ENCODE measurements around the gene CLCN7. TPM values are rescaled to one million over a fixed set of nuclear protein-coding genes. Genes with fewer than 3 reads are reported as not detected.

The CLCN7 gene
- total RNA-seq, 1 donor from 2014 or later: 118 TPM

DNA sequence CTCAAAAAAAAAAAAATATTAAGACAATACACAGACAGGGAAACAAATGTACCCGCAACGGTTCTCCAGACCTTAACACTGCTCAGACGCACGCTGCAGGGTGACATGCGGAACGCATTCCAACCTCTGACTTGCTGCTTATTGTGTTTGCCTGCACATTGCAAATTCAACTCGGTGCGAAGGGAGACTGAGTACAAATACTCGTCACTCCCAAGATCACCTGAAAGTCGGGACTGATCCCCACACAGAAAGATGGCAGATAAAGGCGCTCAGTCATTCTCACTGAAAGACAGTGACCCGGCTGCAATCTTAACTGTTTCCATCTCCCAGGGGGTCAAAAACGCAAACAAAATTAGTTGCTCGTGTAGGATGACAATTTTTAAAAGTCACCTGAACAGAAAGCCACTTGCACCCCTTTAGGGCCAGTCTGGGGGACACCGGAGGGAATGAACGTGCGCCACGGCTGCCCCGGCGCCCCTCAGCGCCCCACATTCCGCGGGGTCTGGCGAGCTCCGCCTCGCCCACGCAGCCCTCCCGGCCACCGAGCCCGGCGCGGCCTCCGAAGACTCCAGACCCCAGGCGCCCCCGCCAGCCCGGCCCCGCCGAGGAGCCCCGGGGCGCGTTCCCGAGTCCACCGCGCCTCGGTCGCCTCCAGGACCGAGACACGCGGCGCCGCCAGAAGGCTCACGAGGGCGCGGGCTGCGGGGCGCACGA, 589 bp downstream of the CLCN7 start:
- Mint-ChIP-seq H3K9me3 (ENCODE audit: unreplicated experiment) (peaks cover 9% of the 10 kb centered on the region), H3K27me3 (ENCODE audit: unreplicated experiment) (peaks cover 9% of the 10 kb centered on the region), H3K27ac (ENCODE audit: unreplicated experiment) (no peak overlapping the region), H3K4me3 (ENCODE audit: unreplicated experiment) (peak overlapping the region; percentile 91), H3K36me3 (ENCODE audit: unreplicated experiment) (no peaks in the 10 kb centered on the region), H3K4me1 (ENCODE audit: low read depth, unreplicated experiment) (peaks cover 8% of the 10 kb centered on the region)
- DNase-seq: no peak
- TF ChIP-seq, protein P1, sequence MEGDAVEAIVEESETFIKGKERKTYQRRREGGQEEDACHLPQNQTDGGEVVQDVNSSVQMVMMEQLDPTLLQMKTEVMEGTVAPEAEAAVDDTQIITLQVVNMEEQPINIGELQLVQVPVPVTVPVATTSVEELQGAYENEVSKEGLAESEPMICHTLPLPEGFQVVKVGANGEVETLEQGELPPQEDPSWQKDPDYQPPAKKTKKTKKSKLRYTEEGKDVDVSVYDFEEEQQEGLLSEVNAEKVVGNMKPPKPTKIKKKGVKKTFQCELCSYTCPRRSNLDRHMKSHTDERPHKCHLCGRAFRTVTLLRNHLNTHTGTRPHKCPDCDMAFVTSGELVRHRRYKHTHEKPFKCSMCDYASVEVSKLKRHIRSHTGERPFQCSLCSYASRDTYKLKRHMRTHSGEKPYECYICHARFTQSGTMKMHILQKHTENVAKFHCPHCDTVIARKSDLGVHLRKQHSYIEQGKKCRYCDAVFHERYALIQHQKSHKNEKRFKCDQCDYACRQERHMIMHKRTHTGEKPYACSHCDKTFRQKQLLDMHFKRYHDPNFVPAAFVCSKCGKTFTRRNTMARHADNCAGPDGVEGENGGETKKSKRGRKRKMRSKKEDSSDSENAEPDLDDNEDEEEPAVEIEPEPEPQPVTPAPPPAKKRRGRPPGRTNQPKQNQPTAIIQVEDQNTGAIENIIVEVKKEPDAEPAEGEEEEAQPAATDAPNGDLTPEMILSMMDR (IDR thresholded peaks at IDR 0.05; ENCODE audit: partially characterized antibody, unreplicated experiment): no peak

DNA sequence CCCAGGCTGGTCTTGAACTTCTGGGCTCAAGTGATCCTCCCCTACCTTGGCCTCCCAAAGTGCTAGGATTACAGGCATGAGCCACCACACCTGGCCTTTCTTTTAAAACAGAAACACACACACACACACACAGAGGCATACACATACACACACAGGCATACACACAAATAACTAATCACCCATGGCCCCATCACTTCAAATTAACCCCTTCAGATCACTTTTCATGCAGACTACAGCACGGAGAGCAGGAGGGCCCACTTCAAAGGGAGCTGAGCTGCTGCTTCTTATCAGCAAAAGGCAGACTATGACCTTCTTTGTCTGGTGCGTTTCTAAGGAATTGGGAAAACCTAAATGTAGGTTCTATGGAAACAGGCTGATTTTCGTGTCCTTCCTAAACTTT, 1.9 kb downstream of the CLCN7 start:
- Mint-ChIP-seq H3K4me3 (ENCODE audit: unreplicated experiment) (peak overlapping the region; percentile 78), H3K27me3 (ENCODE audit: unreplicated experiment) (peaks cover 5% of the 10 kb centered on the region), H3K36me3 (ENCODE audit: unreplicated experiment) (no peaks in the 10 kb centered on the region), H3K4me1 (ENCODE audit: low read depth, unreplicated experiment) (peaks cover 8% of the 10 kb centered on the region), H3K27ac (ENCODE audit: unreplicated experiment) (no peak overlapping the region), H3K9me3 (ENCODE audit: unreplicated experiment) (peaks cover 9% of the 10 kb centered on the region)
- TF ChIP-seq, protein P1 (IDR thresholded peaks at IDR 0.05; ENCODE audit: partially characterized antibody, unreplicated experiment): no peak
- DNase-seq: no peak

DNA sequence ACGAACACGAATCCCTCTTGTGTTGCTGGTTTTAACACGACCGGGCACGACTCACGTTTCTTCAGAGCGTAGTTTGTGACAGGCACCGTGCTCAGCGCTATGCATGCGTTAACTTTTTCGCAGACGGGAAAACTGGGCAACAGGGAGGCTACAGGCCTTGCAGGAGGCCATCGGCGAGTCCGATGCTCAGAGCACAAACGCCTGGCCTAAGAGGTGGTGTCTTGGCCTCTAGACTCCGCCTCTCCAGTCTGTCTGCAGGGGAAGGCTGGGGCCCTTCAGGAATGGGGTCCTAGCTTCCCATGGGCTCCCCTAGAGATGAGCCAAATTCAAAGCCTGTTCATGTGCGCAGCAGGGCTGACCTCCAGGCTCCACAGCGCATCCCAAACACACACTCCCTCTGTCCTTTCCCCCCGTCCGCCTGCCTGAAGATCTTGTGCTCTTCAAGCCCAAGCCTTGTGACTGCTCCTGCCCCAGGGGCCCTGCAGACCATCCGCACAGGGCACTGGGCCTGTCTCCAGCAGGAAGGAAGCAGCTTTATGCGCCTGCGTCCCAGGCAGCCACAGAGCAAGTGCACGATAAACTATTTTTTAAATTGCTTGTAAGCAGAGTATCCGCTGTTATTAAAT, 3.1 kb downstream of the CLCN7 start:
- Mint-ChIP-seq H3K9me3 (ENCODE audit: unreplicated experiment) (peaks cover 10% of the 10 kb centered on the region), H3K27me3 (ENCODE audit: unreplicated experiment) (peaks cover 7% of the 10 kb centered on the region), H3K4me1 (ENCODE audit: low read depth, unreplicated experiment) (peaks cover 8% of the 10 kb centered on the region), H3K4me3 (ENCODE audit: unreplicated experiment) (no peak overlapping the region), H3K36me3 (ENCODE audit: unreplicated experiment) (no peaks in the 10 kb centered on the region), H3K27ac (ENCODE audit: unreplicated experiment) (no peak overlapping the region)
- no peak for DNase-seq
- TF ChIP-seq, protein P1 (IDR thresholded peaks at IDR 0.05; ENCODE audit: partially characterized antibody, unreplicated experiment): no peak

DNA sequence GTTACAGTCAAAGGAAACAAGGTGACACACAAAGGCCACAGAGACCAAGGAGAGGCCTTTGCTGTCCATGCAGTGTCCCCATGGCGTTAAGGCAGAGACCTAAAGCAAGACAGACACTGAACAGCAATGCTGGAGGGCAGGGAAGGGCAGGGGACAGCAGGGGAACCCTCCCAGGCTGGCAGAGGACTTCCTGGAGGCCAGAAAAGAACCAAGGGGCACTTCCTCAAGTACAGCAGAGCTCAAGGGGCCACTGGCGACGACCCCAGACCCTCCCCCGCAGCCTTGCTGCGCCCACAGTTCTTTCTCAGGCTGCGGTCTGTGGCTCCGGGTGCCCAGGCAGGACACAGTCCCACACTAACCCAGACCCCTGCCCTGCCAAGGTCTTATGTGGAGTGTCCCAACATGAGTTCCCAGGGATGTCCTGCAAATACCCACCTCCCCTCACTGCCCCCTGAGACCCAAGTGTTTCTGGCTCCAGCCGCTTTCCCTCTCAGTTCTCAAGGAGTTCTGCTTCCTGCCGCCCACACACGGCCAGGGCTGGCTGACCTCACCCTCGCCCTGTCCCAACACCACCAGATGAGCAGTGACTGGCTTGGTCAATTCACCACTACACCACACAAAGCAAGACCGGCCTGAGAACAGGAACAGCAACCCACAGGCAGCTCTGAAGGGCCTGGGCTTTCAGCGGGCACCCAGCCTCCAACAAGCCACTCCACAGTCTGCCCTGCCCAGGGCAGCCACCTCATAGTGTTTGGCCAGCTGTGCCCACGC, 4.2 kb downstream of the CLCN7 start:
- peaks cover 7% of the 10 kb centered on the region for H3K27me3 Mint-ChIP-seq (ENCODE audit: unreplicated experiment)
- H3K27ac Mint-ChIP-seq (ENCODE audit: unreplicated experiment): peak overlapping the region; percentile 17
- H3K4me1 Mint-ChIP-seq (ENCODE audit: low read depth, unreplicated experiment): peaks cover 8% of the 10 kb centered on the region
- H3K36me3 Mint-ChIP-seq (ENCODE audit: unreplicated experiment): no peaks in the 10 kb centered on the region
- no peak overlapping the region for H3K4me3 Mint-ChIP-seq (ENCODE audit: unreplicated experiment)
- TF ChIP-seq, protein P1 (IDR thresholded peaks at IDR 0.05; ENCODE audit: partially characterized antibody, unreplicated experiment): no peak
- peaks cover 7% of the 10 kb centered on the region for H3K9me3 Mint-ChIP-seq (ENCODE audit: unreplicated experiment)
- DNase-seq: no peak
